Measurements from ENCODE around the gene SNRPD1.
"Not testable (repeated sequence)": the region's sequence is repeated elsewhere in the genome, so short reads cannot be mapped to it uniquely, and the experiment has no call there.

Gene SNRPD1

GRCh38 chr18:21638822-21639221 lies 26.7 kb downstream of the SNRPD1 start:
- no peak for DNase-seq

- DNase-seq, result not testable (repeated sequence)
Observed at GRCh38 chr18:21640375-21640774, 28.3 kb downstream of the SNRPD1 start.

DNA sequence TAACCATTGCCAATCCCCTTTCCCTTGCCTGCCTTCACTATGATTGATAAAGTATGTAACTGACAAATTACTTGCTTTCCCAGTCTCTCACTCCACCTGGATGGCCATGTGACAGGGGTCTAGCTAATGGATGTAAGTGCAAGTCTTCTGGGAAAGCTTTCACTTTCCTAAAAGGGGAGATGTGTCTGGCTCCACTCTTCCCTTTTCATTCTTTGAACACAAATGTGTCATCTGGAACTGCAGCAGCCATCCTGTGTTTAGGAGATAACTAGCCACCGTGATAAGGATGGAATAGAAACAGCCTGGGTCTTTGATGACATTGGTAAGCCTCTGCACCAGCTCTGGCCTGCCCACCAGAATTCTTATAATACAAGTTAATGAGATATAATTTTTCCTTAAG lies 38.2 kb downstream of the SNRPD1 start:
- DNase-seq, result no peak

GRCh38 chr18:21652073-21652472 lies 40.0 kb downstream of the SNRPD1 start:
- DNase-seq, result no peak

- no peak for DNase-seq
Observed at GRCh38 chr18:21653361-21653760, 41.2 kb downstream of the SNRPD1 start.

- no peak for DNase-seq
Observed at GRCh38 chr18:21656402-21656801, 44.3 kb downstream of the SNRPD1 start.

DNA sequence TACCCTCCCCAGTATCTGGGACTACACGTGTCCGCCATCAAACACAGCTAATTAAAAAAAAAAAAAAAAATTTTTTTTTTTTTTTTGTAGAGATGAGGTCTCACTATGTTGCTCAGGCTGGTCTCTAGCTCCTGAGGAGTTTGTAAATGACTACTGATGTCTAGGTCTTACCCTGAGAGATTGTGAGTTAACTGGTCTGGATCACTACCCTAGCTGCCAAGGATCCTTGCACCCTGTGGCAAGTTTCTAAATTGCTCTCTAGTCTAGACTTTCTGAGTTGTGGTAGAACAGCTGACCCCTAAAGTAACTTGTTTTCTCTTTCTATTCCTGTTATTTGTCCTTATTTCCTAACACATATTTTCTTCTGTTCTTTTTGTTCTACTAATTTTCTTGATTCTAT lies 48.0 kb downstream of the SNRPD1 start:
- no peak for DNase-seq

GRCh38 chr18:21662581-21662980 lies 50.5 kb downstream of the SNRPD1 start:
- DNase-seq, result no peak

- no peak for DNase-seq
Observed at GRCh38 chr18:21663578-21663977, 51.5 kb downstream of the SNRPD1 start.

GRCh38 chr18:21664069-21664468 lies 52.0 kb downstream of the SNRPD1 start:
- DNase-seq, result no peak

DNA sequence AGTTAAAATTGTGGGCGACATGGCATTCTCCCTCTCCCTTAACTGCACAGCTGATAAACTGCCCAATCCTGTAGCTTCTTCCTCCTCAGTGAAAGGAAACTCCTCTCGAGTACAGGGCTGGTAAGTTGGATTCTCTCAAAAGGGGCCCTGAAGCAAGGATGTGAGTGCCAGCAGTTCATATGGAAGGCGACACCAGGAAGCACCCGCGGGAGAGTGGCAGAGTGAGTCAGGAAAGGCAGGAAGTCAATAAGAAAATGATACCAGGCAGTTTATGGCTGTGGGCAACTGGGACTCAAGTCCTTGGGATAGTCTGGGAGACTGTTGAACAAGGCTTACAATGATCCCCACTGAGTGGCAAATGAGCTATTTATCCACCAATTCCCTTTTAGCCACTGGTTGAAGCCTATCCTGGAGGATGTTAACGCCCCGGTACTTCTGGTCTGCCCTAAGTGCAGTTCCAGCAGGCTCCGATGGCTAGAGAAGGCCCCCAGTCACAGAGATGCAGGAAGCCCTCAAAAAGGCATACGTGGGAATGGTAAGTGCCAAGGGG lies 57.7 kb downstream of the SNRPD1 start:
- no peak for DNase-seq

DNA sequence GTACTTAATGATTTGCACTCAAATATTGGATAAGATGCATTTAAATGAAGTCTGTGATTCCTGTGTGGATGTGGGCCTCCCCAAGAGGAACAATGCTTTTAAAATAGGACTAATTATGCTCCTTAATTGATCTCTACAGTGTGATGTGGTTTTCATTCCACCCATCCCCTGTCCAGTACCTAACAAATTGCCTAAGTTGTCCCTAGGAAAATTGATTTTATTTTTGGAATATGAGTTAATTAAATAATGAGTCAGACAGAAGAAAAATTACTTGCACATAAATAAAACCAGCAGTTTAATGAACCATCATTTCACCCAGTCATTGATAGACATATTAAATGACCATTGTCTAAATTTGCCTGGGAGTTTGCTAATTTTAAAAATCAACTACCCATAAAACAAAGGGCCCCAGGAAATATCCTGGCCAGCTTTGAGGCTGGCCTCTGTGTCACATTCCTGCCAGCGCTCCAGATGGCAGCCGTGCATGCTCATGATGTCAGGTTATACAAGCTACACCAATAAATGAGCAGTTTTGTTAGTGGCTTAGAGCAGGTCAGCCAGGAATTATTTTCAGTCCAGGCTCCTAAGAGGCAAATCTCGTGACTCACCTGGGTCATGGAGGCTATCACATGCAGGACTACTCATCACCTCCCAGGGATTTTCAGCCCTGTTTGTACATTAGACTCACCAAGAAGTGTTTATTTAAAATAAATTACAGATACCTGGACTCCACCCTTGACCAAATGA lies 60.6 kb downstream of the SNRPD1 start:
- no peak for DNase-seq

GRCh38 chr18:21675354-21675753 lies 63.2 kb downstream of the SNRPD1 start:
- not testable (repeated sequence) for DNase-seq

- DNase-seq, result no peak
Observed at GRCh38 chr18:21678859-21679258, 66.7 kb downstream of the SNRPD1 start.

DNA sequence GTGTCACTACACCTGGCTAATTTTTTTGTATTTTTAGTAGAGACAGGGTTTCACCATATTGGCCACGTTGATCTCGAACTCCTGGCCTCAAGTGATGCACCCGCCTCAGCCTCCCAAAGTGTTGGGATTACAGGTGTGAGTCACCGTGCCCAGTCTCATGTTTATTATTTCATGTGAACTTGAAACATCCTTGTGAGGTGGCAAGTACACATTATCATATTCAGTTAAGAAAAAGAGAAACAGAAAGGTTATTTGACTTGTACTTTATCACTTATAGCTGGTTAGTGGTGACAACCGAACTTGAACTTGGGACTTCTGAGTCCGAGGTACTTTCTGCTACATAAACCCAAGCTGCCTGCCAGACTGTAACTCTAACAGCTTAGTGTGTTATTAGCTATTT lies 68.0 kb downstream of the SNRPD1 start:
- no peak for DNase-seq

DNA sequence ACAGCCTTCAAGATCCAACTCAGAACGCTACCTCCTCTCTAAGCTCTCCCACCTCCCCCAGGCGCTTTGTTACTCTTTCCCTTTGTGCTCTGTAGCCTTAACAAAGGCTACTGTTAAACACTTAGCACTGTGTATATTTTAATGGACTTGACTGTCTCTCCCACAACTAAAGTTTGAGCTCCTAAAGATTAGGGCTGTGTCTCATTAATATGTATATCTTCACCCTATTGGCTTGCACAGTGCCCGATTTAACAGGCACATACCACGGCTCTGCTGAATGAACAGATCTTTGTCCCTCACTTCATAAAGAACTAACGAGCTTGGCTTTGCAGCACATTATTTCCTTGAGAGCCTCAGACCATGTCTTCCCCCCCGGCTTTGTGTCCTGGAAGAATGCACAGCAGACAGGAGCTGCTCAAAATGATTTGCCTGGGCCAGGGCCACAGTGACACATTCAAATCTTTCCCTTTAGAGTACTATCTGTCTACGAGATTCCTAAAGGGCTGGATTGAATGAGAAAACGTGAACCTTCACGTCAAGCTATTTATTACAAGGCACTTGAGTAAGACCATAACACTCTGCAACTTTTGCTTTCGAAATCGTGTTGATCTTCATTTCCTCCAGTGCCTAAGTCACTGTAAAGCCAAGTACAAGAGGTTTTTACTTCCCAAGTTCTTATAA lies 70.4 kb downstream of the SNRPD1 start:
- DNase-seq, result no peak

All from activated naive CD4-positive, alpha-beta T cell treated with anti-CD3 and anti-CD28 coated beads, Interleukin-2, amount 50 U/mL, for 16 hours (primary cell).